SK-N-MC (cell line): Measurements from ENCODE around the gene ASTN2.

ENCODE experiments used
- DNase-seq: peaks from one replicate; pipeline ENCODE4 v3.0.0-alpha.2; 2011; ENCODE audit warnings: low read depth, low spot score
- H3K27ac ChIP-seq: fragments of 200-600 bp; sonication (generic); 2 replicates; pipeline ENCODE4 v1.5.1; 2016; ENCODE audit warnings: mixed run types
- H3K36me3 ChIP-seq: fragments of 200-600 bp; sonication (generic); 2 replicates; pipeline ENCODE4 v1.6.1; 2017; ENCODE audit warnings: antibody characterized with exemption, low read length, mixed read lengths; ENCODE audit not compliant: insufficient read depth
- H3K4me3 ChIP-seq: fragments of 200-600 bp; sonication (generic); 2 replicates; pipeline ENCODE4 v1.5.1; 2016
- H3K9ac ChIP-seq: fragments of 200-600 bp; sonication (generic); 2 replicates; pipeline ENCODE4 v1.8.0; 2017; ENCODE audit warnings: mixed run types, mixed read lengths; ENCODE audit not compliant: insufficient read length
- H3K9me3 ChIP-seq: fragments of 200-600 bp; sonication (generic); 2 replicates; pipeline ENCODE4 v1.6.1; 2017; ENCODE audit warnings: low read depth, mild to moderate bottlenecking, antibody characterized with exemption, low read length, moderate library complexity, mixed read lengths
- EZH2 ChIP-seq: fragments of 200-600 bp; sonication (generic); IDR thresholded peaks from one replicate; pipeline ENCODE4 v1.6.1; 2017; ENCODE audit warnings: antibody characterized with exemption
- FOXP2 ChIP-seq: optimal IDR thresholded peaks from 2 replicates; pipeline ENCODE3; 2011; ENCODE audit warnings: mild to moderate bottlenecking, moderate library complexity; ENCODE audit not compliant: insufficient read depth; ENCODE audit errors: extremely low read length, control extremely low read depth
- POLR2AphosphoS5 ChIP-seq: IDR thresholded peaks from 2 replicates; pipeline ENCODE4 v1.6.1; 2012; ENCODE audit warnings: mild to moderate bottlenecking, low read depth, low read length, borderline replicate concordance

Gene ASTN2

DNA sequence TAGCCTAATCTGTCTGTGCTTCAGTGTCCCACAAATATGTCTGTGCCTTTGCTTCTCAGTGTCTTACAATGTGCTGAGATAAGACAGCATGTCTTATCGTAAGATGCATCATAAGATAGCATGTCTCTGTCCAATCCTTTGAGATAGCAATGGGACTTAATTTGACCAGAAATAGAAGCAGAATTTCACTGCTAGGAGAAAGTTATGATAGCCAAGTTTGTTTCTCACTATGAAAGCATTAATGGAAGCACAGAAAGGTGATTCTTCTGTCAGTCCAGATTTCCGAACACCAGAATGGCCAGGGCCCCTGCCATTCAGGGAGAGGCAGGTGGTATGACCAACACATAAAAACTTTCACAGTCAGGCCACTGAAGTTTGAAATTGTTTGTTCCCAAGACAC is 616.3 kb downstream of the ASTN2 start:
- Histone ChIP-seq H3K27ac (no peak overlapping the region), H3K9me3 (no peaks in the 10 kb centered on the region), H3K4me3 (no peak overlapping the region), H3K9ac (no peak overlapping the region), H3K36me3 (no peaks in the 10 kb centered on the region)
- DNase-seq: no peak
- no peak for TF ChIP-seq FOXP2
- no peak for TF ChIP-seq EZH2
- no peak for TF ChIP-seq POLR2AphosphoS5

- TF ChIP-seq FOXP2 (no peak), POLR2AphosphoS5 (no peak), EZH2 (no peak)
Measured at GRCh38 chr9:116797276-116797675, 617.6 kb downstream of the ASTN2 start.

DNA sequence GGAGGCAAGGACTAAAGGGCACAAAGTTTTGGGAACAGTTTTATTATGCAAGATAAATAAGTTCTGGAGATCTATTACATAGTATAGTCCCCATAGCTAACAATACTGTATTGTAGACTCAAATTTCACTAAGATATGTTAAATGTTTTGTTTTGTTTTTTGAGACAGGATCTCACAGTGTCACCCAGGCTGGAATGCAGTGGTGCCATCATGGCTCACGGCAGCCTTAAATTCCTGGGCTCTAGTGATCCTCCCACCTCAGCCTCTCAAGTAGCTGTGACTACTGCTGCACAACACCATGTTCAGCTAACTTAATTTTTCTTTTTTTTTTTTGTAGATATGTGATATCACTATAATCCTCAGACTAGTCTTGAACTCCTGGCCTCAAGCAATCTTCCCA is 618.2 kb downstream of the ASTN2 start:
- no peak for DNase-seq
- Histone ChIP-seq H3K9ac (no peak overlapping the region), H3K36me3 (no peaks in the 10 kb centered on the region), H3K4me3 (no peak overlapping the region), H3K27ac (no peak overlapping the region), H3K9me3 (no peaks in the 10 kb centered on the region)
- TF ChIP-seq FOXP2 (no peak), POLR2AphosphoS5 (no peak), EZH2 (no peak)

More at GRCh38 chr9:116797276-116797675, 617.6 kb downstream of the ASTN2 start:
- no peak overlapping the region for H3K9ac ChIP-seq
- H3K9me3 ChIP-seq: no peaks in the 10 kb centered on the region
- no peaks in the 10 kb centered on the region for H3K36me3 ChIP-seq
- no peak overlapping the region for H3K4me3 ChIP-seq
- no peak for DNase-seq
- no peak overlapping the region for H3K27ac ChIP-seq

- no peak for TF ChIP-seq POLR2AphosphoS5
- no peak for TF ChIP-seq FOXP2
- no peak for TF ChIP-seq EZH2
- DNase-seq: no peak
- H3K27ac ChIP-seq: no peak overlapping the region
- no peak overlapping the region for H3K4me3 ChIP-seq
- H3K9ac ChIP-seq: no peak overlapping the region
- H3K36me3 ChIP-seq: no peaks in the 10 kb centered on the region
- no peaks in the 10 kb centered on the region for H3K9me3 ChIP-seq
Measured at GRCh38 chr9:116795821-116796220, 619.0 kb downstream of the ASTN2 start.

DNA sequence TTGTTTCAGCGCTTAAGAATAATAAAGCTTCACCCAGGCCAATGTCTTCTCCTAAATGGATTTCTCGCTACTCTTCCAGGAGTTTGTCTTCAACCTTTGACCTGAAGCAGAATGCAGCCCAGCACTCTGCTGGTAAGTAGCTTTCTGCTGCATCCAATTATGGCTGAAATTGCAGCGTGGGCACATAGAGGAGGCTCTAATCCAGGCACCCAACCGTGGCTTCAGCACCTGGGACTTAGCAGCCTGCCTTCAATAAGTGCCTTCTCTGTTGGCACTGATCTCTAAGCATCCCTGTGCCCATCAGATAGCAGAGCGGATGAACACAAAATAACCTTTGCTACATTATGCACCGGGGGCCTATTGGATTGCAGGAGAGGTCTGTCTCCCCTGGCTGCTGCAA is 622.6 kb downstream of the ASTN2 start:
- H3K27ac ChIP-seq: no peak overlapping the region
- no peaks in the 10 kb centered on the region for H3K9me3 ChIP-seq
- no peak overlapping the region for H3K4me3 ChIP-seq
- TF ChIP-seq EZH2 (no peak), POLR2AphosphoS5 (no peak), FOXP2 (no peak)
- no peaks in the 10 kb centered on the region for H3K36me3 ChIP-seq
- DNase-seq: no peak
- no peak overlapping the region for H3K9ac ChIP-seq

GRCh38 chr9:116791326-116791725 is 623.5 kb downstream of the ASTN2 start:
- H3K9me3 ChIP-seq: no peaks in the 10 kb centered on the region
- no peak overlapping the region for H3K9ac ChIP-seq
- no peak overlapping the region for H3K4me3 ChIP-seq
- no peaks in the 10 kb centered on the region for H3K36me3 ChIP-seq
- no peak overlapping the region for H3K27ac ChIP-seq
- TF ChIP-seq POLR2AphosphoS5 (no peak), FOXP2 (no peak), EZH2 (no peak)
- no peak for DNase-seq

DNA sequence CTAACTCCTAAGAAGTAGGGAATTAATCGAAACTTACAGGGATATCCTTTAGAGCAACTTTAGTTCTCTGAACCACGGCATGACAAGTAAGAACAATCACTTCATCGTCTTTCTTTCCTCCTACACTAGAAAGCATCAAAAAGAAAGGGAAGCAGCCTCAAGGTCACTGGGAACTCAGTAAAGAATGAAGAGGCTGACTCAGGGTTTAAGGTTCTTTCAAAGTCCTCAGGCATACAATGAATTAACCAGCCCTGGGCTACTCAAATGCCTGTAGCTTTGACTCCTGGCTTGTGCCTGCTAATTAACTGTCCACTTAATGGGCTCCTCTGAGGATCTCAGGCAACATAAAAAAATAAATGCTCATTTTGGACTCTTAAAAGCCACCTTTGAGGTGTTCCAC is 625.8 kb downstream of the ASTN2 start:
- TF ChIP-seq POLR2AphosphoS5 (no peak), FOXP2 (no peak), EZH2 (no peak)
- Histone ChIP-seq H3K27ac (no peak overlapping the region), H3K4me3 (no peak overlapping the region), H3K36me3 (no peaks in the 10 kb centered on the region), H3K9ac (no peak overlapping the region), H3K9me3 (no peaks in the 10 kb centered on the region)
- DNase-seq: no peak

DNA sequence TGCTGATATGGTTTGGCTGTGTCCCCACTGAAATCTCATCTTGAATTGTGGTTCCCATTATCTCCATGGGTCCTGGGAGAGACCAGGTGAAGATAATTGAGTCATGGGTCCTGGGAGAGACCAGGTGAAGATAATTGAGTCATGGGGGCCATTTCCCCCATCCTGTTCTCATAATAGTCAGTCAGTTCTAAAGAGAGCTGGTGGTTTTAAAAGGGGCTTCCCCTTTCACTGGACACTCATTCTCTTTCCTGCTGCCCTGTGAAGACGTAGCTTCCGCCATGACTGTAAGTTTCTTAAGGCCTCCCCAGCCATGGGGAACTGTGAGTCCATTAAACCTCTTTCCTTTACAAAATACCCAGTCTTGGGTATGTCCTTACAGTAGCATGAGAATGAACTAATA is 628.1 kb downstream of the ASTN2 start:
- no peaks in the 10 kb centered on the region for H3K9me3 ChIP-seq
- no peak overlapping the region for H3K4me3 ChIP-seq
- no peak overlapping the region for H3K27ac ChIP-seq
- no peak for DNase-seq
- no peak overlapping the region for H3K9ac ChIP-seq
- no peaks in the 10 kb centered on the region for H3K36me3 ChIP-seq
- TF ChIP-seq POLR2AphosphoS5 (no peak), FOXP2 (no peak), EZH2 (no peak)

- TF ChIP-seq EZH2 (no peak), POLR2AphosphoS5 (no peak), FOXP2 (no peak)
- no peaks in the 10 kb centered on the region for H3K36me3 ChIP-seq
Measured at GRCh38 chr9:116777116-116777515, 637.7 kb downstream of the ASTN2 start.

More at GRCh38 chr9:116777116-116777515, 637.7 kb downstream of the ASTN2 start:
- no peak overlapping the region for H3K9ac ChIP-seq
- DNase-seq: no peak
- H3K9me3 ChIP-seq: no peaks in the 10 kb centered on the region
- H3K27ac ChIP-seq: no peak overlapping the region
- H3K4me3 ChIP-seq: no peak overlapping the region
